Measurements from ENCODE around the gene RAF1. TPM values are rescaled to one million over a fixed set of nuclear protein-coding genes. Genes with fewer than 3 reads are reported as not detected.

RAF1 gene
- total and polyA plus RNA-seq, 9 of the 15 experiments (the other 6 are each of a cell fraction or from before 2014, with no cell fraction given), result 28.0 to 183 (median 85.6) TPM

DNA sequence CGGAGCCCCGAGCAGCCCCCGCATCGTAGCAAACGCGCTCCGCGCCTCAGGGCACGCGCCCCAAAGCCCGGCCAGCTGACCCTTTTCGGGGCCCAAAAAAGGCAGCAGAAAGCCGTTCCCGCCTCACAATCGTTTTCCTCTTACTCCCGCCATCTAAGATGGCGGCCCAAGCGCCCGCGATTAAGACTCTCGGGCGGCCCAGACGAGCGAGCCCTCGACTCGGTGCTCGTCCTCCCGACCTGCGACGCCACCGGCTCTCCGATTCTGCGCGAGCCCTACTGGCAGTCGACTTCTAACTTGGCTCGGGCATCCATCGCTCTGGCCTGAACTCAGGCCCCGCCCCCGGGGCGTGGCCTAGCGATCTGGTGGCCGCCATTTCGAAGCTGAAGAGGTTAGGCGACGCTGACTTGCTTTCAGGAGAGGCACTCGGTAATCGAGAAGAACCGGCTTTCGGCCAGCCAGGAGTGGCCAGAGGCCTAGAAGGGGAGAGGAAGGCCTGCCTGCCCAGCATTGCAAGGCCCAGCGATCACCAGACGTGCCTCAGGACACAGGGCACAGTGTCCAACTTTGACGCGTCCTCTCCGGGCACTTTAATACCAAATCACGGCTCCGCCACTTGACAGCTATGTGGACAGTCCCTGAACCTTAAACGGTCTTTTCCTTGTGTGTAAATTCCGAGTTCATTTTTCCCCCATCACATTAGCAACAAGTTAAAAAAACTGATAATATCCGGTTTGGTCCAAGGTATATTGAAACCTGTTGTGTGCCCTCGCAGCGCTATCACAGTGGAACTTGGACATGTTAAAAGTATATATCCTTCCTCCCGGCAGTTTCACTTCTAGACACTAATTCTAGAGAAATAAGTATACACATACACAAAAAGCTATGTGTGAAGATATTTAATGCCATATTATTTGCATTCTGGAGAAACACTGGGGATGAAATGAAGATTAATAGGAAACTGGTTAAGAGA is at the start of gene RAF1 (continued):
- TF ChIP-seq LCOR (CRISPR knock-in tag; IDR thresholded peaks at IDR 0.05) (peak; percentile 61), ZNF197 (CRISPR knock-in tag; IDR thresholded peaks at IDR 0.05; ENCODE audit: low read depth) (peak; percentile 57; the same call in 1 of the 2 replicates), POLR2AphosphoS5 (IDR thresholded peaks at IDR 0.05; ENCODE audit: control insufficient read depth, insufficient read depth, low read depth, low read length) (peak; percentile 94), GTF2E2 (tag; IDR thresholded peaks at IDR 0.05) (peak; percentile 97), PHB (CRISPR knock-in tag; IDR thresholded peaks at IDR 0.05) (no peak), MAFK (IDR thresholded peaks at IDR 0.05; ENCODE audit: low read length) (peak; percentile 41), RBBP5 (IDR thresholded peaks at IDR 0.05; ENCODE audit: borderline replicate concordance, insufficient read depth, low read length, poor library complexity, severe bottlenecking) (peak; percentile 98), KAT8 (IDR thresholded peaks at IDR 0.05; ENCODE audit: low read depth) (peak; percentile 96), POLR2G (IDR thresholded peaks at IDR 0.05; ENCODE audit: low read depth, low read length) (peak; percentile 99), RBM39 (optimal IDR thresholded peaks at IDR 0.05; ENCODE audit: low read depth, low read length) (peak; percentile 22), ZNF830 (CRISPR knock-in tag; IDR thresholded peaks at IDR 0.05) (no peak), TBP (optimal IDR thresholded peaks at IDR 0.05; ENCODE audit: low read depth, low read length) (peak; percentile 94), HMG20B (CRISPR knock-in tag; IDR thresholded peaks at IDR 0.05) (peak; percentile 81)
- TF ChIP-seq, protein P1, sequence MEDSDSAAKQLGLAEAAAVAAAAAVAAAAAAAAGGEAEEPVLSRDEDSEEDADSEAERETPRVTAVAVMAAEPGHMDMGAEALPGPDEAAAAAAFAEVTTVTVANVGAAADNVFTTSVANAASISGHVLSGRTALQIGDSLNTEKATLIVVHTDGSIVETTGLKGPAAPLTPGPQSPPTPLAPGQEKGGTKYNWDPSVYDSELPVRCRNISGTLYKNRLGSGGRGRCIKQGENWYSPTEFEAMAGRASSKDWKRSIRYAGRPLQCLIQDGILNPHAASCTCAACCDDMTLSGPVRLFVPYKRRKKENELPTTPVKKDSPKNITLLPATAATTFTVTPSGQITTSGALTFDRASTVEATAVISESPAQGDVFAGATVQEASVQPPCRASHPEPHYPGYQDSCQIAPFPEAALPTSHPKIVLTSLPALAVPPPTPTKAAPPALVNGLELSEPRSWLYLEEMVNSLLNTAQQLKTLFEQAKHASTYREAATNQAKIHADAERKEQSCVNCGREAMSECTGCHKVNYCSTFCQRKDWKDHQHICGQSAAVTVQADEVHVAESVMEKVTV (CRISPR knock-in tag; IDR thresholded peaks at IDR 0.05), result peak; percentile 83
- TF ChIP-seq, protein P2, sequence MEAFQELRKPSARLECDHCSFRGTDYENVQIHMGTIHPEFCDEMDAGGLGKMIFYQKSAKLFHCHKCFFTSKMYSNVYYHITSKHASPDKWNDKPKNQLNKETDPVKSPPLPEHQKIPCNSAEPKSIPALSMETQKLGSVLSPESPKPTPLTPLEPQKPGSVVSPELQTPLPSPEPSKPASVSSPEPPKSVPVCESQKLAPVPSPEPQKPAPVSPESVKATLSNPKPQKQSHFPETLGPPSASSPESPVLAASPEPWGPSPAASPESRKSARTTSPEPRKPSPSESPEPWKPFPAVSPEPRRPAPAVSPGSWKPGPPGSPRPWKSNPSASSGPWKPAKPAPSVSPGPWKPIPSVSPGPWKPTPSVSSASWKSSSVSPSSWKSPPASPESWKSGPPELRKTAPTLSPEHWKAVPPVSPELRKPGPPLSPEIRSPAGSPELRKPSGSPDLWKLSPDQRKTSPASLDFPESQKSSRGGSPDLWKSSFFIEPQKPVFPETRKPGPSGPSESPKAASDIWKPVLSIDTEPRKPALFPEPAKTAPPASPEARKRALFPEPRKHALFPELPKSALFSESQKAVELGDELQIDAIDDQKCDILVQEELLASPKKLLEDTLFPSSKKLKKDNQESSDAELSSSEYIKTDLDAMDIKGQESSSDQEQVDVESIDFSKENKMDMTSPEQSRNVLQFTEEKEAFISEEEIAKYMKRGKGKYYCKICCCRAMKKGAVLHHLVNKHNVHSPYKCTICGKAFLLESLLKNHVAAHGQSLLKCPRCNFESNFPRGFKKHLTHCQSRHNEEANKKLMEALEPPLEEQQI (IDR thresholded peaks at IDR 0.05), result no peak

Data from K562 (cell line).